ENCODE results near the gene KCNJ11. TPM values are rescaled to one million over a fixed set of nuclear protein-coding genes. Genes with fewer than 3 reads are reported as not detected.

The KCNJ11 gene
- 0.38 and 0.49 TPM in 2 replicates for total RNA-seq

GRCh38 chr11:17388609-17389210 is at the start of gene KCNJ11:
Gene KCNJ11 (minus strand): TSS chr11:17388659. CDS start chr11:17388091, 568 bp downstream.

GRCh38 chr11:17351510-17352176 is 36.8 kb downstream of the KCNJ11 start, which contains the start of gene NCR3LG1:
Gene NCR3LG1 (plus strand): TSS chr11:17351800. CDS start chr11:17351970, 170 bp downstream.

Other genes with a start within 250 kb of the KCNJ11 start
- gene PIK3C2A, start 180.7 kb downstream of the KCNJ11 start, total RNA-seq = 19.1 and 23.6 TPM in 2 replicates
- 10.9 and 20.0 TPM in 2 replicates for gene NUCB2, start 111.9 kb downstream of the KCNJ11 start, total RNA-seq
- 3.3 and 5.5 TPM in 2 replicates for gene NCR3LG1, start 36.9 kb downstream of the KCNJ11 start, total RNA-seq
- gene ABCC8, start 88.2 kb upstream of the KCNJ11 start, total RNA-seq = not detected in 2 replicates
- gene USH1C, start 155.8 kb upstream of the KCNJ11 start, total RNA-seq = 1.1 TPM in 1 of 2 replicates, not detected in the other
- gene OTOG, start 158.6 kb upstream of the KCNJ11 start, total RNA-seq = not detected in 2 replicates

All from mesangial cell (primary cell).